ENCODE results near the gene LRRK1.

The LRRK1 gene

GRCh38 chr15:100918034-100918689, 995 bp upstream of the LRRK1 start:
- no peak for DNase-seq

GRCh38 chr15:100919481-100920405, 586 bp downstream of the LRRK1 start:
- no peak for DNase-seq

GRCh38 chr15:100920516-100921135, 1.5 kb downstream of the LRRK1 start:
- no peak for DNase-seq

- DNase-seq, result no peak
Observed at GRCh38 chr15:100922192-100923040, 3.3 kb downstream of the LRRK1 start.

- no peak for DNase-seq
Observed at GRCh38 chr15:100923076-100923475, 3.9 kb downstream of the LRRK1 start.

- DNase-seq, result no peak
Observed at GRCh38 chr15:100923902-100924301, 4.7 kb downstream of the LRRK1 start.

GRCh38 chr15:100924436-100924835, 5.3 kb downstream of the LRRK1 start:
- DNase-seq, result no peak

- DNase-seq, result no peak
Observed at GRCh38 chr15:100925480-100925879, 6.3 kb downstream of the LRRK1 start.

- no peak for DNase-seq
Observed at GRCh38 chr15:100926258-100926657, 7.1 kb downstream of the LRRK1 start.

- no peak for DNase-seq
Observed at GRCh38 chr15:100926971-100927756, 8.0 kb downstream of the LRRK1 start.

- no peak for DNase-seq
Observed at GRCh38 chr15:100928632-100929280, 9.6 kb downstream of the LRRK1 start.

GRCh38 chr15:100929641-100930042, 10.5 kb downstream of the LRRK1 start:
- no peak for DNase-seq

- no peak for DNase-seq
Observed at GRCh38 chr15:100930306-100930848, 11.2 kb downstream of the LRRK1 start.

- no peak for DNase-seq
Observed at GRCh38 chr15:100931143-100931890, 12.2 kb downstream of the LRRK1 start.

GRCh38 chr15:100932676-100933348, 13.7 kb downstream of the LRRK1 start:
- DNase-seq, result no peak

GRCh38 chr15:100934166-100934565, 15.0 kb downstream of the LRRK1 start:
- no peak for DNase-seq

- DNase-seq, result no peak
Observed at GRCh38 chr15:100934726-100935125, 15.6 kb downstream of the LRRK1 start.

- DNase-seq, result no peak
Observed at GRCh38 chr15:100937171-100937570, 18.0 kb downstream of the LRRK1 start.

GRCh38 chr15:100939791-100940190, 20.6 kb downstream of the LRRK1 start:
- no peak for DNase-seq
